Gastroesophageal sphincter (tissue), 3 donors: ENCODE results near the gene LRP1-AS.

Experiments used
- EP300 ChIP-seq: sonication (generic); formaldehyde crosslinking; IDR thresholded peaks from one replicate; pipeline ENCODE4 v1.6.1; 2017; ENCODE audit warnings: antibody characterized with exemption, mild to moderate bottlenecking
- TF ChIP-seq, protein P1 (sequence below), 4 experiments: fragments of 200-600 bp in 2 of 4; fragments of 450-650 bp in 2 of 4; sonication (generic) in 1 of 4; IDR thresholded peaks; one replicate each; pipeline ENCODE4 v1.5.1; 2017 to 2019; ENCODE audit warnings: antibody characterized with exemption in 4 of 4, mild to moderate bottlenecking in 2 of 4, moderate library complexity in 2 of 4

DNA sequence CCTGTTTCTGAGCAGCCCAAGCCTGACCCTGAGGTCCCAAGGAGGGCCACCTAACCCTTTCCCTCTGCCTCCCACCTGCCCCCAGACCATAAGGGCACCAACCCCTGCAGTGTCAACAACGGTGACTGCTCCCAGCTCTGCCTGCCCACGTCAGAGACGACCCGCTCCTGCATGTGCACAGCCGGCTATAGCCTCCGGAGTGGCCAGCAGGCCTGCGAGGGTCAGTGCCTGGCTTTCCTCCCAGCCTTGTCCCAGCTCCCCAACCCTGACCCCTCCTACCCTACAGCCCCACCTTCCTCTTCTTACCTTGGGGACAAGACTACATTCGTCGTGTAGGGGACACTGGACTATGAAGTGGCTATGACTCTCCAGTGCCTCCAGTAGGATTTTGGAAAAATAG, 33.7 kb upstream of the LRP1-AS start:
- TF ChIP-seq, protein P1, sequence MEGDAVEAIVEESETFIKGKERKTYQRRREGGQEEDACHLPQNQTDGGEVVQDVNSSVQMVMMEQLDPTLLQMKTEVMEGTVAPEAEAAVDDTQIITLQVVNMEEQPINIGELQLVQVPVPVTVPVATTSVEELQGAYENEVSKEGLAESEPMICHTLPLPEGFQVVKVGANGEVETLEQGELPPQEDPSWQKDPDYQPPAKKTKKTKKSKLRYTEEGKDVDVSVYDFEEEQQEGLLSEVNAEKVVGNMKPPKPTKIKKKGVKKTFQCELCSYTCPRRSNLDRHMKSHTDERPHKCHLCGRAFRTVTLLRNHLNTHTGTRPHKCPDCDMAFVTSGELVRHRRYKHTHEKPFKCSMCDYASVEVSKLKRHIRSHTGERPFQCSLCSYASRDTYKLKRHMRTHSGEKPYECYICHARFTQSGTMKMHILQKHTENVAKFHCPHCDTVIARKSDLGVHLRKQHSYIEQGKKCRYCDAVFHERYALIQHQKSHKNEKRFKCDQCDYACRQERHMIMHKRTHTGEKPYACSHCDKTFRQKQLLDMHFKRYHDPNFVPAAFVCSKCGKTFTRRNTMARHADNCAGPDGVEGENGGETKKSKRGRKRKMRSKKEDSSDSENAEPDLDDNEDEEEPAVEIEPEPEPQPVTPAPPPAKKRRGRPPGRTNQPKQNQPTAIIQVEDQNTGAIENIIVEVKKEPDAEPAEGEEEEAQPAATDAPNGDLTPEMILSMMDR (IDR thresholded peaks at IDR 0.05), result no peak
- no peak for TF ChIP-seq EP300
